Suppressor macrophage treated with lipopolysaccharide for 4 hours (primary cell): ENCODE results near the gene HLA-DMA.
A peak's percentile ranks its signal among the peaks of the same experiment; 100 is the strongest.
"Not testable (repeated sequence)": the region's sequence is repeated elsewhere in the genome, so short reads cannot be mapped to it uniquely, and the experiment has no call there.

ENCODE experiments used
- DNase-seq: peaks from one replicate; pipeline ENCODE4 v3.0.0-alpha.2; 2020

HLA-DMA gene

DNA sequence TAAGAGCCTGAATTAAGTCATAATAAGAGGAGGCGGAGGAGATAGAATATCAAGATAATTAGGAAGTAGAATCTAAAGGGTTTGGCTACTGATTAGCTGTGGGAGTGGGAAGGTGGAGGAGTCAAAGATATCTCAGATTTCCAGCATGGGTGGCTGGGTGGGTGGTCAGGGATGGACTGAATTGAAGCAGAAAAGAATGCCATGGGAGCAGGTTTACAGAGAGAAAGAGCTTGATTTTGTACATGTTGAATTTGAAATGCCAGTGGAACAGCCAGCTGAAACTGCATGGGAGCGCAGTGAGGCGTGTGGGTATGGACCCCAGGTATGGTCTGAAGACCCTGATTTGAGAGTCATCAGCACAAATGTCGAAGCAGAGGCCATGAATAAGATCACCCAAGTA is 1.4 kb upstream of the HLA-DMA start:
- DNase-seq, result no peak

DNA sequence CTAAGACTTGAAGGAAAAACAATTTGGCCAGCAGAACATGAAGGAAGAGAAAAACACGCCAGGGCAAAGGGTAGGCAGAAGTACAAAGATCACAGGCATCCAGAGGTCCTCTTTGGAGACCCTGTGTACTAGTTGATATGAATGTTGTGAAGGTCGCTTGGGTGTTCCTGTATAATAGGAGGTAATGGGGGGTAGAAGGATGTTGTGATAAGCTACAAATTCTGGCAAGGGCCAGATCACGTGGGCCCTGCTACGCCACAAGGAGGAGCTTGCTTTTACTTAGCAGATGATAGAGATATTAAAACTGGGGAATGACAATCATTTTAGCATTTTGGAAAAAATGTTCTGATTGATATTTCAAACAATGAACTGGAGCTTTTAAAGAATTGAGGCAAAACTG is 878 bp upstream of the HLA-DMA start:
- no peak for DNase-seq

DNA sequence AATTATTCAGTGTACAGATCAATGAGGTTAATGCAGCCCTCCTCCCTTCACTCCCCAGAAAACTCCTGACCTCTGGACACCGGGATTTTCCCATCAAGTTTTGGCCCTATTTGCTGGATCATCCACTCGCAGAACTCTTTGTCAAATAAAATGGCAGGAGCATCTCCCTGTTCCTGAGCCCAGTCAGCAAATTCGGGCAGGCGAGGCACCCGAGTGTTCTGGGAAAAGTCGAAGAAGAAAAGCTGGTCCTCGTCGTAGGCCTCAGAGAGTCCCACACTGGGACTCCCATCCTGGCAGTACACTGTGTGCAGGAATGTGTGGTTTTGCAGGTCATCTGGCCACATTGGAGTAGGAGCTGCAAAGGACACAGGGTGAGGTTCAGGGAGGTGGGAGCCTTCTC is 2.4 kb downstream of the HLA-DMA start:
- no peak for DNase-seq

DNA sequence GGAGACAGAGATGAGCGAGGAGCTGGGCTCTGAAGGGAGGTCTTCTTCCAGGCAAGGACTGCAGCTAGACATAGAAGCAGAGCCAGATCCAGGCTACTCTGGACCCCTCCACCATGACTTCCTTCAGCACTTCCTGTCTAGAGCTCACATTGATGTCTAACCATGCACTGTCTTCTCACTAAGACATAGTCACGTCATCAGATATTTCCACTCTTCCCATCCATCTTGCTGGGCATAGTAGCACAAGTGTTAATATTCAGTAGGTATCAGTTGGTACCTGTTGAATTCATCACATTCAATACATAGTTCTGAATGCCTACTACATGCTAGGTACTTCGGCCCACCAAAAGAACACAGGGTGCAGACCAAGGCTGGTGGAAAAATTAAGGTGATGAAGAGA is 2.9 kb downstream of the HLA-DMA start:
- no peak for DNase-seq

DNA sequence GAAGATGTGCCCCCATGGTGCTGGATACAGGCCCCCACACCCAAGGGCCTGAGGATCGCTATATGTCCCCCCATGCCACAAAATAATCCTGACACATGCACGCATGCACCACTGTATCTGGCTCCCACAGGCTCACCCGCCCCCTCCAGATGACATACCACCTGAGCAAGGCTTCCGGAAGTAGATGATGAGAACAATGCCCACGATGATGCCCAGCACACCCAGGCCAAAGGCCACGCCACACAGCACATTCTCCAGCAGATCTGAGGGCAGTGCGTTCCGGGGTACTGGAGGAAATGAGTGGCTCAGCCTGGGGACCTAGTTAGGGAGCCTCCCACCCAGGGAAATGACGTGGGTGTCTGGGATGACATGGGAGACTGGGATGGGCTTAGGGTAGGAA is 3.8 kb downstream of the HLA-DMA start:
- no peak for DNase-seq

DNA sequence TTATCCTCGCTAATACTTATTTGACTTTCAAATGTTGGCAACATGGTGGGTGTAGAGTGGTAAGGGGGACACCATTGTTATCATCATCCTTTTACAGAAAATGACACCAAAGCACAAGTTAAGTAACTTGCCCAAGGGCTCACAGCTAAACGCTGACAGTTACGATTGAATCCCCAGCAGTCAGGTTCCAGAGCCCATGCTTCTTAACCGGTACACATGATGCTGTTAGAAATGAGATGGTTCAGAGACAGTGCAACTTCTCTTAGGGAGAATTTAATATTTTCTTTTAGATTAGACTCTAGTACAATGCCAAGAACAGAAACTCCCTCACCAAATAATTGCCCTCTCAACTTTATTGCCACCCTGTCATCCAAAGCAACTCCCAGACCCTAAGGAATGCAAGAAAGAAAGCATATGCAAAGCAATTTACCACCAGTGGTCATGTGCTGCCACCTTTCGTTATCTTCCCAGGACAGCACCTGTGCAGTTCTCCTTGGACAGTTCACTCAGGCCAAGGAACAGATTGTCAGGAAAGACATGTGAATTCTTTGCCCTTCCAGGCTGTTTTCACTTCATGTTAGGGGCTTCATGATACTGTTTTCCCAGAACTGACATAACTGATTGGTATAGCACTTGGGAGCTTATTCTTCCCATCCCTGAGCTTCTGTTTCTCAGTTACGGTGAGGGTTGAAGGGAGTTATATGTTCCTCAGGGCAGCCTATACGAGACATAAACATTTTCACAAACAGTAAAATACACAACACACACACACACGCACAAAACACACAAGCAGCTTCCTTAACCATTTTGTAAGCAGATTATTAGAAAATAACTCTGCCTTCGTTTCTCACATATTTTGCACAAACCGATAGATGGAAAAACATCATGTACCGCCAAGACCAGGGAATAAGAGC is 5.1 kb downstream of the HLA-DMA start:
- peak; percentile 56 for DNase-seq

DNA sequence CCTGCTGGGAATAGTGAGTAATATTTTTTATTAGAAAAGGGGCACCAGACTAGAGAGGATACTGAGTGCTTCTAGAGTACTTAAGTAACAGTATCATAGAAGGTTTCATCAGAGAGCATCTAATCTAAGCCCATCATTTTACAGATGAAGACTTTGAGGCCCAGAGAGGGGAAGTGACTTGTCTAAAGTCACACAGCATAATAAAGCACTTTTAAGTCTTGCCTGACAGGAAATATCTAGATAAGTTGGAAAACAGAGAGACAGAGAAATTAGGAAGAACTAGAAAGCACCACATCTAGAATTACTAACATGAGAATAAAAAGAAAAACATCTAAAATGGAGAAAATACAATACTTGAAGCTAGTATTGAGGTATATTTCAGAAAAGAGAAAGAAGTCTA is 6.0 kb downstream of the HLA-DMA start:
- no peak for DNase-seq

DNA sequence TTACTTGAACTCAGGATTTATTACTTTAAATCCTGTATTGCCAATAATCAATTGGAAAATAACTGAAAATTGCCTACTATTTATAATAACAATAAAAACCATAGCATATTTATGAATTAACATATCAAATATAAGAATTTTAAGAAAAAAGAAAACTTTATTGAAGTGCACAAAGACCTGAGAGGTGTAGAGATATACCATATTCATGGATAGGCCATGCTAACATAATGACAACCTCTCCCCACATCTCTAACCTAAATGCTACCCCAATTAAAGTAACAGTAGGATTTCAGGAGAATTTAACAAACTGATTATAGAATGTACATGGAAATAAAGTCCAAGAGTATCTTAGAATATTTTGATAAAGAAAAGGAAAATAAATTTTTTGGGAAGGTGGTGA is 6.9 kb downstream of the HLA-DMA start:
- DNase-seq, result no peak

DNA sequence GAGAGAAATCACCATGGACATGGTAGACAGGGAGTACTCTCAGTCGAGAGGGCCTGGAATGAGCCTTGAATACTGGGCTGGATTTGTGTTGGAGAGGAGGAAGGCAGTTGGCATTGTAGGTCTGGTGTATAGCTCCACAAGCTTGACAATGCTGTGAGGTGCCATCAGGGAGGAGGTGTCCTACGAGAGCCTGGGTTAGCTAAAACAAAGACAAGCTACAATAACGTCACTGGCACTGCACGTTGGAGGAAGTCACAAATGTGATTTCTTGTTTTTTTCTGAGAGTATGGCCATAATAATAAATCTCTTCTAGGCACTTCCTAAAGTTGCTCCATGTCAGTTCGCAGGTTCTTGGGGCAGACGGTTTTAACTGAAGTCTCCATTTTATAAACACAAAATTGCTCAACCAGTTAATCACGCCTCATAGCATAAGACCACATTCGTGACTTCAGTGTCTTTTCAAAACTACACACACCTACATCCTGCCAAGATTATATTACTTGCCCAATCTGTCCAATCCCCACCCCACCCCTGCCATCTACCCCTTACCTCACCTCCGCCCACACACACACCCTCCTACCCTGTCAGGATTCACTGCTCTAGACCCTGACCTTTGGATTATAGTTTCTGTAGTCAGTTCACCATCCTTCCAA is 7.7 kb downstream of the HLA-DMA start:
- peak; percentile 78 for DNase-seq

DNA sequence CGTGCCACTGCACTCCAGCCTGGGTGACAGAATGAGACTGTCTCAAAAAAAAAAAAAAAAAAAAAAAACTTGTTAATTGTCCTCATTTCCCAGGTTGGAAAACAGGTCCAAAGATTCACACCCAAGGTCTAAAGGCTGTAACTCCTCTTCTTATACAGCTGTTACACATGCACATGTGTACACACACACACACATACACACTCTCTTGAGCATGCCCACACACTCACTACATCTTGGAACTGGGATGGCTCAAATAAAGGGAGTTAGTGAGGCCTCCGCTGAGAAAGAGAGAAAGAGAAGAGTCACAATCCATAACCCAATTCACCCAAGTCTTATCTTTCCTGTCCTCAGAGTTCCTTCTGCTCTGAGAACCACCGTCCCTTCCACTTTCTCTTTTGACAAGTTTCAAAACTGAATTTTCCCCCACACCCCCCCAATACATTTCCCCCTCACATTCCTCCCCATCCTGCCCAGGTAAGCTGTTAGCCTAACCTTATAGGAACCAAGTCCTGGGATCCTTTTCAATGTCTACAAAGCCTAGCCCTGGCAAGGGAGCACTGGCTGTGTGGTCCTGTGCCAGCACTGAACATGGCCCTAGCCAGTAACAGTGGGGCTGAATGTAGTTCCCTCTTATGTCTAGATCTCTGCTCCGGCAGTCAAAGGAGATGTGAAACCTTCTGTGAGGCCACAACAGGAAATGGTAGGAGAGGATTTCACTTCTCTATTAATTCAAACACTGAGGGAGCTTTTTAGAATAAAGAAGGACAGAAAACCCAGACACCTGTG is 8.8 kb downstream of the HLA-DMA start:
- DNase-seq, result peak; percentile 90

DNA sequence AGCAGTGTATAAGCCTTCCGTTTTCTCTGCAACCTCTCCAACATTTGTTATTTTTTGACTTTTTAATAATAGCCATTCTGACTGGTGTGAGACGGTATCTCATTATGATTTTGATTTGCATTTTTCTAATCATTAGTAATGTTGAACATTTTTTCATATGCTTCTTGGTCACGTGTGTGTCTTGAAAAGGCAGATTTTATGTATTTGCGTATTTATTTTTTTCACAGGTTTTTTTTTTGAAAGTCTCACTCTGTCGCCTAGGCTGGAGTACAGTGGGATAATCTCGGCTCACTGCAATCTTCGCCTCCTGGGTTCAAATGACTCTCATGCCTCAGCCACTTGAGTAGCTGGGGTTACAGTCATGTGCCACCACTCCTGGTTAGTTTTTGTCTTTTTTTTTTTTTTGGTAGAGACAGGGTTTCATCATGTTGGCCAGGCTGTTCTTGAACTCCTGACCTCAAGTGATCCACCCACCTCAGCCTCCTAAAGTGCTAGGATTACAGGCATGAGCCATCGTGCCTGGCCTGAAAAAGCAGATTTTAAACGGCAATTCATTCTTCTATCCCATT is 10.3 kb downstream of the HLA-DMA start:
- DNase-seq, result not testable (repeated sequence)

DNA sequence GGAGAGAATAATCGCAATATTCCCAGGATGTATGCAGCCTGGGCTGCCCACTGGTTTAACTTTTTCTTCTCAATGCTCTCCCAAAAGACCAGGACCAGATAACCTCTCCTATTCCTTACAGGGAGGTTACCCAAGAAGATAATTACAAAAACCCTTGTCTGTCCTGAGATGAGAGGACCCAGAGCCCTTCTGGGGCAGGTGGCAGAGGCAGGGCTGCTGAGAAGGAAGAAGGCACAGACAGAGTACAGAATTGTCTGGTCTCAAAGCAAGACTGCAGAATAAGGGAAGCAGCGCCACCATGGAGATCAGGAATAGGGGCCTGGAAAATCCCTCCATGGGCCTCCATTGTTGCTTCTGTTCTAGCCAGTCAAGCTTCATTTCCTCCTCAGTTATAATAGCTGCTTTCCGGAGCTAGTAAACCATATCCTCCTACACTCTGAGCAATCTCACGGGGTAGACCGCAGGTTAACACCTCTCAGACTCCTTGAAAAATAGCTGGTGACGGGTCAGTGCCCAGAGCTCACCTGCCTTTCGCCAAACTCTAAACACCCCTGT is 11.6 kb downstream of the HLA-DMA start:
- peak; percentile 58 for DNase-seq

DNA sequence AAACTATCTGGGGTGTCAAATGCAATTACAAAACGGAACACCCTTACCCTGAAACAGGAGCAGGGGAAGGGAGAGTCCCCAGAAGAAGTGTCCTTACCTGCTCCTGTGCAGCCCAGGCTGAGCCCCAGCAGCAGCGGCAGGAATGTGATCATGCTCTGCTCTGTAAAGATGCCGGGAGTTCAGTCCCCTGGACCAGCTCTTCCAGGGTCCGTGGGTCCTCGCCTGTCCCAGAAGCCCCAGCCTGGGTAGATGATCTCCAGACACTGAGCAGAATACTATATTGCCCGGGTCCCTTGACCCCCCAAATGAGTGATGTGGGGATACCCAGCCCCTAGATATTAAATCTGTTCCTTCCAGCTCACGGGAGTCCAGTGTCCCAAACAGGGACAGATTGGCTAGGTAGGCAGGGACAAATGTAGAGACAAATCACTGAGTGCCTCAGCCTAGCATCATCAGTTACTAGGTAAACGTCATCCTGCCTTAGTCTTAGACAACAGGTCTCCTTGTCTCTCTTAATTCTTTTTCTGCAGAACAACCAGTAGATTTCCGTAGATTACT is 12.2 kb downstream of the HLA-DMA start, which contains the start of gene HLA-DMB:
HLA-DMB (minus strand) TSS at position 373 of the 558 bp plus-strand sequence; CDS start at position 152, 221 bp downstream.
- DNase-seq, result peak; percentile 83

DNA sequence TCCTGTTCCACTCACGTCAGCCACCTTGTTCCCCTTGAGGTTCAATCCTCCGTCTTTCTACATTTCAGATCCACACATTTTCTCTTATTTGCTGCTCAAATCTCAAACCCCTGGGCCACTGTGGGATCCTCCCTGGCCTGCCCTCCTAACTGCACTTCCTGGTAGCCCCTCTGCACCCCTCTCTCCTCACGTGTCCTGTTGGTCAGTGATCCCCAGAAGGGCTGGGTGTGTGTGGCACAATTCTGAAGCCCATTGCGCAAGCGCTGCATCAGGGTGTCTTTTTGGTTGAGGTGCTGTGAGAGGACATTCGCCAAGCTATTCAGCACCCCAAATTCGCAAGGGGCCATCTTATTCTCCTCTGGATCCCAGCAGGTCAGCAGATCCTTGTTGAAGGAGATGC is 14.4 kb downstream of the HLA-DMA start:
- no peak for DNase-seq

DNA sequence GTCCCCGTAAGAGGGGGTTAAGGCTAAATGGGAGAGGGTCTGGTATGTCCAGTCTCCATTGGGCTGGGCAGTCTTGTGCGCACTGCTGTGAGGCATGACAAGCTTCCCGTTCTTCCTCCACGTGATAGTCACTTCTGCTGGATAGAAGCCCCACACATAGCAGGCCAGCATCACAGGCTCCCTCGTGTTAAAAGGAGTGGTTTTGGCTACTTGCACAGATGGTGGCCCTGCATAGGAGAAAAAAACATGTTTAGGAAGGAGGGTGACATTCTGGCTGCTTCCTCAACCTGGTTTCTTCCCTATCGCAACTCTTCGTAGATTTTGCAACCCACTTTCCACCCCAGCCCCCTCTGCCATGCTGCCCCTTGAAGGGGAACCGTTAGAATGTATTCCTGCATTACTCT is 15.7 kb downstream of the HLA-DMA start:
- peak; percentile 71 for DNase-seq

DNA sequence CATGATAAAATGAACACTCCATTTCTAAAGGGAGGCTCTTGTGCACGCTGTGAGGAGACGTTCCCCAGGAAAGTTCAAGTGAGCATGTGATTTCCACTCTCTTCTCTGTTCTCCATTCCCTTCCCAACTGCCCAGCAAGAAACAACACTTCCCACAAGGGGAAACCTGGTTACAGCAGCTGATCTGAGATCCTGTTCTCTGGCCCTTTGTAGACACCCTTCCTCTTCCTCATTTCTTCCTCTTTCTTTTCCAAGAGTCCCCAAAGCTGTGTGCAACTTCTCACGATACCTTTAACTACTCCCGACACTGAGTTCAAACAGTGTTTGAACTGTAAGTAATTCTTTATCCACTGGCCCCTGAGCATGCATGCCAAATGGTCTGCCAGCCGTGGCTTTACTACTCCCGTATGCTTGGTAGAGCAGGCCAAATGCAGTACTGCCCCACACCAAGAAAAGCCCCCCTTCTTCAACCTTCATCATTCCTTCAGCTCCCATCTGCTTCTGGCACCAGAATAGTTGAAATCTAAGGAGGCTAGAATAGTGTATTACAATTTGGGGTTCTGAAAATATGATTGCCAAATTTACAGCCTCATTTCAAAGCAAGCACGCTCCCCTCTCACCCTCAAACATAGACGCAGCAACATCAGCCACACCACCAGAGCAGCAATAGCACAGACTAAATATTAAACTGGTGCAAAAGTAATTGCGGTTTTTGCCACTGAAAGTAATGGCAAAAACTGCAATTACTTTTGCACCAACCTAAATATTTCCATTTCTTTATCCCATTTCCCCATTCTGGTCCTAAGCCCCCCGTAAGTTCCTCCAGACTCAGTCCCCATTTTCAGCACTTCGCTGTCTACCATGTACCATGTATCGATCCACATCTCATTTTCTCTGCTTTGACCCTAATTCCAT is 16.4 kb downstream of the HLA-DMA start:
- peak; percentile 66 for DNase-seq

DNA sequence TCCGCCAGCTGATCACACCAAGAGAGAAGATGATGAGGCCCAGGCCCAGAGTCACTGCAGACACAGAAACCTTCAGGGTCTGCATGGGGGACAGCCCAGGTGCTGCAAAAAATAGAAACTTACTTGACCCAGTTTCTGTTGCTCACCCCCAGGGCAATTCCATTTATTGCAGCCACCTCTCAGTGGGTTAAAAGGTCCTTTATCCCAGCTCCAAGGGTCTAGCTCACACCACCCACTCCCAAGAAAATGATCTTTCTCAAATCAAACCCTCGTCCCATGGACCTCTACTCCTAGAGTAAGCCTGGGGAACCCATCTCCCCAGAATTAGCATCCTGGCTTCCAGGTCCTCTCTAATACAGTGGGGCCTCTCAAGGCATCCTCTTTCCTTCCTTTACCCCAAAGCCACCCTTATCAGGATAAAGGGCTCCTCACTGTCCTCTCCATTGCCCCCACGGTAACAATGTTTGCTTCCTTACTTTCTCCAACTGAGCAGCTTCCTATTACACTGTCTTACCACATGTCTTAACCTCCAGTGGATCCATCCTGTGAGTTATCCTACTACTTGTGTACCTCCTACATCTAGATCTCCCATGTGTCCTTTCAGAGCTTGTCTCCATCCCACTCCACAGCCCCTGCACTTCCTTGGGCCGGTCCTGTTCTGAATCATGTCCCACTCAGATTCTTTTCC is 17.2 kb downstream of the HLA-DMA start:
- no peak for DNase-seq

DNA sequence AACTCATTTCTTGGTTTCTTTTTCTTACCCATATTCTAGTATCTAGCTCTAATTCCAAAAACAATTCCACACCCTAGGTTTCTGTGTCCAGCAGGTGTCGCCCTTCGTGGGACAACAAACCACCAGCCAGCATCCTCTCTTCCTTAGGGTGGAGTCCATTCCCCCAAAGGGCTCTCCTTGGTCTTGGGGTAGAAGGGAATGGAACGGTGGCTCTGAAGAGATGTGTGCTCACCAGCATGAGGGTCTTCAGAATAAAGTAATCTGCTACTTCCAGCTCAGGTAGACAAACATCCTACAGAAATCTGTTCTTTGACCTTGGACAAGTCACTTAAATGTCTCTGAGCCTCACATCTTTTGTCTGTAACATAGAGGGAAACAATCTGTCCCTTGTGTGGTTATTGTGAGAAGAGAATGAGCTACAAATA is 19.2 kb downstream of the HLA-DMA start:
- DNase-seq, result peak; percentile 83

DNA sequence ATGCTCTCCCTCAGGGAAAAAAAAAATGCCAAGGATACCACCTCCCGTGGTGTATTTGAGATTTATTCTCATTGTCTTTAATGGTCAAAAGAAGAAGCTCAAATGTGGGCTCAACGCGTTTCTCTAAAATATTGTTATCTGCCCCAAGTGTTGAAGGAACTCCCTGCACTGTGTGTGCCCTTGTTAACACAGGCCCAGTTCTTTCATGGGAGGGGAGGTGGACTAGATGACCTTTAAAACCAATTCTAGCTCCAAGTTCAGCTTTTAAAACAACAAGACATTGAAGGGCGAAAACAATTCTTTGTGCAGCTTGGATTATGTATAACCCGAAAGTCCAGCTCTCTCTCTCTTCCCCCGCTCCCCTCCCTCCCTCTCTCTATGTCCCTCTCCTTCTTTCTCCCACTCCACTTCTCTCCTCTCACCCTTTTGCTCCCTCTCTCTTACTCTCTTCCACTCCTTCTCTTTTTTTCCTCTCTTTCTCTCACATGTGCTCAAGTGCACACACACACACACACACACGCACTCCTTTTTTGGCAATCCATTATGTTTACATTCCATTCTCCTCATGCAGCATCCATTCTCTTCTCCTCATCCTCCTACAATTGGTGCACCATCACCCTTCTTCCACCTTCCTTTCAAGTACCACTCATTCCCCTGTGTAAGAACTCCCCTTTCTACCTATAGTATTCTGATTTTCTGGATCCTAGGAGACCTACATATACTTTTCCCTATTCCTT is 20.6 kb downstream of the HLA-DMA start:
- DNase-seq, result no peak

DNA sequence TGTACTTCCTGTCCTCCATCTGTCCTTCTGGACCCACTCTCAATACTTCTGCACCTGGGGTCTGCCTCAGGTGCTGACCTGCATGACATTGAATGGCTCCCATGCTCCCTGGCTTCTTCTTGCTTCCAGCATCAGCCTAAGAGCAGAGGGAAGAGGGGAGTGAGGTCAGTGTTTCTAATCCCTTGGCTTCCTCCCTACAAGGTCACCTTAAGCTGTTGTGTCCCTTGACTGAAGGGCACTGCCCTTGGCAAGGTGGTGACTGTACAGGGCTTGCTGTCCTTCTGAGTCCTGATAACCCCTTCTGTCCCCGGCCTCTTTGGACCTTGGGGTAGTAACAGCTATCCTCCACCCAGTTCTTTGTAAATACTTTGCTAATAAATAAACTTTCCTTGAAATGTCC is 21.7 kb downstream of the HLA-DMA start:
- DNase-seq, result no peak
